SKM-1 treated with dmso at 0.1 percent for 144 hours (cell line): ENCODE measurements around the gene CLDN18.
A peak's percentile ranks its signal among the peaks of the same experiment; 100 is the strongest.

ENCODE experiments used
- DNase-seq: peaks from one replicate; lab custom pipeline; 2025; ENCODE audit not compliant: unreplicated experiment; lab: John Stamatoyannopoulos, UW

The CLDN18 gene

GRCh38 chr3:138060792-138061191 is 50.8 kb downstream of the CLDN18 start:
- no peak for DNase-seq

GRCh38 chr3:138062037-138062436 is 52.1 kb downstream of the CLDN18 start:
- DNase-seq, result no peak

GRCh38 chr3:138062626-138063025 is 52.7 kb downstream of the CLDN18 start:
- DNase-seq, result no peak

- no peak for DNase-seq
Observed at GRCh38 chr3:138063416-138063815, 53.5 kb downstream of the CLDN18 start.

GRCh38 chr3:138065949-138066348 is 56.0 kb downstream of the CLDN18 start:
- DNase-seq, result no peak

- no peak for DNase-seq
Observed at GRCh38 chr3:138066383-138066782, 56.4 kb downstream of the CLDN18 start.

GRCh38 chr3:138066972-138067371 is 57.0 kb downstream of the CLDN18 start:
- DNase-seq, result no peak

GRCh38 chr3:138068046-138068445 is 58.1 kb downstream of the CLDN18 start:
- no peak for DNase-seq

- DNase-seq, result peak; percentile 38
Observed at GRCh38 chr3:138068579-138069174, 58.7 kb downstream of the CLDN18 start.

GRCh38 chr3:138070006-138070405 is 60.0 kb downstream of the CLDN18 start:
- no peak for DNase-seq

GRCh38 chr3:138072796-138073195 is 62.8 kb downstream of the CLDN18 start:
- no peak for DNase-seq

- DNase-seq, result no peak
Observed at GRCh38 chr3:138078096-138078495, 68.1 kb downstream of the CLDN18 start.

GRCh38 chr3:138078901-138079344 is 69.0 kb downstream of the CLDN18 start:
- no peak for DNase-seq

GRCh38 chr3:138079901-138080300 is 69.9 kb downstream of the CLDN18 start:
- no peak for DNase-seq

- DNase-seq, result no peak
Observed at GRCh38 chr3:138081371-138082084, 71.6 kb downstream of the CLDN18 start.

- DNase-seq, result no peak
Observed at GRCh38 chr3:138082085-138082991, 72.4 kb downstream of the CLDN18 start.

- no peak for DNase-seq
Observed at GRCh38 chr3:138082992-138083386, 73.0 kb downstream of the CLDN18 start.
